Lung (tissue), 12 donors: ENCODE results near the gene UBAP2. TPM values are rescaled to one million over a fixed set of nuclear protein-coding genes. Genes with fewer than 3 reads are reported as not detected.

Experiments used
- ATAC-seq: fragments of 200-7000 bp; cut with Tn5 transposase; one replicate; pipeline ENCODE4 v1.9.1; 2020; ENCODE audit warnings: moderate number of reproducible peaks; ENCODE audit not compliant: insufficient read depth, low FRiP score
- DNase-seq, 3 donors: peaks; one replicate each; pipeline ENCODE4 v3.0.0-alpha.2; 2013 to 2017
- H3K27ac ChIP-seq, 2 donors: one replicate each; pipeline ENCODE4 v1.5.1; 2013; ENCODE audit warnings: mild to moderate bottlenecking in 2 of 2, moderate library complexity in 2 of 2, control low read depth in 1 of 2, inconsistent platforms in 1 of 2, low read depth in 1 of 2, low read length in 1 of 2
- H3K27me3 ChIP-seq, 3 donors: one replicate each; pipeline ENCODE4 v1.5.1; 2013; ENCODE audit warnings: low read length in 2 of 3; ENCODE audit not compliant: control insufficient read depth in 3 of 3, insufficient read depth in 3 of 3
- H3K36me3 ChIP-seq, 4 donors: one replicate each; pipeline ENCODE4 v1.5.1; 2013; ENCODE audit warnings: low read length in 4 of 4, mild to moderate bottlenecking in 1 of 4, moderate library complexity in 1 of 4; ENCODE audit not compliant: control insufficient read depth in 4 of 4, insufficient read depth in 4 of 4
- H3K4me1 ChIP-seq, 5 donors: one replicate each; pipeline ENCODE4 v1.5.1; 2013; ENCODE audit warnings: low read length in 5 of 5, mild to moderate bottlenecking in 2 of 5, moderate library complexity in 1 of 5; ENCODE audit not compliant: control insufficient read depth in 5 of 5, insufficient read depth in 5 of 5
- H3K4me3 ChIP-seq: one replicate; pipeline ENCODE4 v1.5.1; 2013; ENCODE audit warnings: mild to moderate bottlenecking, control low read depth, moderate library complexity
- H3K9ac ChIP-seq, 2 donors: one replicate each; pipeline ENCODE4 v1.5.1; 2013; ENCODE audit warnings: low read length in 2 of 2, control low read depth in 1 of 2; ENCODE audit not compliant: insufficient read depth in 1 of 2
- H3K9me3 ChIP-seq, 4 donors: one replicate each; pipeline ENCODE4 v1.5.1; 2013; ENCODE audit warnings: low read length in 3 of 4, mild to moderate bottlenecking in 1 of 4, moderate library complexity in 1 of 4; ENCODE audit not compliant: control insufficient read depth in 4 of 4, insufficient read depth in 3 of 4
- CTCF ChIP-seq: IDR thresholded peaks from 2 replicates; pipeline ENCODE4 v1.5.1; 2012; ENCODE audit warnings: mild to moderate bottlenecking; ENCODE audit errors: control extremely low read depth, extremely low read depth
- WGBS, 2 donors: extraction: QIAGEN DNeasy Blood & Tissue Kit; methylation state at CpG; one replicate each; pipeline ENCODE4 v1.1.7; 2013; 5-methylcytosine and 5-hydroxymethylcytosine counted together
- polyA plus RNA-seq, 2 donors: library from polyadenylated mRNA; stranded (reverse); fragments of 200-250 nt; gene quantifications; one replicate each; pipeline ENCODE4 v1.2.1, GENCODE V29; 2013
- total RNA-seq, 2 donors: library from RNA; depleted of rRNA in 1 of 2; stranded (reverse); fragments of >200 nt in 1 of 2; gene quantifications; one replicate each; pipeline ENCODE4 v1.2.1, GENCODE V29; 2014 to 2021
- donor health status: control.
- donor health status: control.
- donor health status: Bipolar disorder and iron deficiency.
- donor health status: healthy.
- donor health status: DM: yes; HTN: yes; CAD: no.

The UBAP2 gene
- total and polyA plus RNA-seq, 4 donors = 12.6 to 45.4 (median 21.3) TPM

- Histone ChIP-seq H3K4me3 (no peak overlapping the region), H3K27me3 (no peaks in the 10 kb centered on the region), H3K36me3 (peaks cover 16 to 55% (median 39%) of the 10 kb centered on the region in 4 donors)
Measured at GRCh38 chr9:33934188-33934878, 114.4 kb downstream of the UBAP2 start.

GRCh38 chr9:33932078-33932807, 116.4 kb downstream of the UBAP2 start:
- no peaks in the 10 kb centered on the region for H3K9me3 ChIP-seq
- H3K4me3 ChIP-seq = no peak overlapping the region
- no peak for ATAC-seq
- H3K27ac ChIP-seq = no peak overlapping the region
- 90 to 93% methylated on average over 20 of the region's 20 CpGs for WGBS, 2 donors
- no peak for DNase-seq
- peaks cover 18 to 62% (median 51%) of the 10 kb centered on the region in 4 donors for H3K36me3 ChIP-seq
- TF ChIP-seq CTCF = no peak
- H3K27me3 ChIP-seq = no peaks in the 10 kb centered on the region
- H3K4me1 ChIP-seq = no peaks in the 10 kb centered on the region
- no peak overlapping the region for H3K9ac ChIP-seq

More at GRCh38 chr9:33934188-33934878, 114.4 kb downstream of the UBAP2 start:
- ATAC-seq = no peak
- H3K9me3 ChIP-seq = no peaks in the 10 kb centered on the region
- 78 to 86% methylated on average over 5 of the region's 5 CpGs for WGBS, 2 donors
- no peak for TF ChIP-seq CTCF
- H3K27ac ChIP-seq = no peak overlapping the region
- no peak overlapping the region for H3K9ac ChIP-seq
- no peak for DNase-seq
- H3K4me1 ChIP-seq = no peaks in the 10 kb centered on the region

GRCh38 chr9:33931326-33931725, 117.4 kb downstream of the UBAP2 start:
- DNase-seq (no peak), ATAC-seq (no peak)
- H3K9me3 ChIP-seq = no peaks in the 10 kb centered on the region
- H3K4me1 ChIP-seq = no peaks in the 10 kb centered on the region
- no peaks in the 10 kb centered on the region for H3K27me3 ChIP-seq
- WGBS, 2 donors = 84 to 93% methylated on average over 3 of the region's 3 CpGs
- no peak overlapping the region for H3K9ac ChIP-seq
- H3K4me3 ChIP-seq = no peak overlapping the region
- H3K36me3 ChIP-seq = peaks cover 25 to 63% (median 60%) of the 10 kb centered on the region in 4 donors
- no peak for TF ChIP-seq CTCF
- H3K27ac ChIP-seq = no peak overlapping the region
